Endothelial cell of umbilical vein (primary cell): ENCODE results near the gene MACF1. TPM values are rescaled to one million over a fixed set of nuclear protein-coding genes. Genes with fewer than 3 reads are reported as not detected.

Experiments used
- BruUV-seq: library from RNA; stranded (reverse); fragments of 400-500 nt; replicated peaks from 2 replicates; lab custom pipeline; 2021; lab: Mats Ljungman, UMichigan
- CTCF ChIA-PET: fragments of 300-600, 350-600 bp; sonication (Branson Sonifier 250); formaldehyde crosslinking; loops from one replicate; lab custom pipeline; 2021; ENCODE audit warnings: antibody characterized with exemption, inconsistent platforms; lab: Charles Lee
- POLR2A ChIA-PET: fragments of 300-600, 350-600 bp; sonication (Branson Sonifier 250); formaldehyde crosslinking; loops from one replicate; lab custom pipeline; 2021; ENCODE audit warnings: antibody characterized with exemption, inconsistent platforms; lab: Charles Lee
- DNase-seq: peaks from one replicate; pipeline ENCODE4 v3.0.0-alpha.2; 2011; ENCODE audit warnings: low read depth, low spot score
- FAIRE-seq: peaks from 2 replicates; lab custom pipeline; 2011; peaks lifted over from hg19 to GRCh38; lab: Jason Lieb, UNC
- H2AFZ ChIP-seq: 2 replicates; pipeline ENCODE4 v1.6.0; 2012; ENCODE audit warnings: low read depth, low read length, control low read depth, inconsistent platforms
- H3K27ac ChIP-seq: 2 replicates; pipeline ENCODE4 v1.5.1; 2011; ENCODE audit warnings: low read depth, mild to moderate bottlenecking, control low read depth, low read length, moderate library complexity; ENCODE audit not compliant: insufficient read depth
- H3K27me3 ChIP-seq, 2 experiments: 2 replicates each; pipeline versions ENCODE4 v1.6.0 to v1.6.1; 2011; ENCODE audit warnings: low read length in 2 of 2, mixed read lengths in 1 of 2; ENCODE audit not compliant: control insufficient read depth in 2 of 2, insufficient read depth in 2 of 2
- H3K36me3 ChIP-seq, 2 experiments: 2 replicates in 1 of 2; 3 replicates in 1 of 2; pipeline ENCODE4 v1.5.1; 2011; ENCODE audit warnings: low read length in 2 of 2, mild to moderate bottlenecking in 1 of 2, moderate library complexity in 1 of 2; ENCODE audit not compliant: control insufficient read depth in 2 of 2, insufficient read depth in 2 of 2; ENCODE audit errors: extremely low read depth in 1 of 2
- H3K4me1 ChIP-seq: 3 replicates; pipeline ENCODE4 v1.5.1; 2011; ENCODE audit warnings: mild to moderate bottlenecking, low read length; ENCODE audit not compliant: control insufficient read depth, insufficient read depth; ENCODE audit errors: extremely low read depth
- H3K4me2 ChIP-seq: 2 replicates; pipeline ENCODE4 v1.6.1; 2011; ENCODE audit warnings: low read length, control low read depth, mixed read lengths; ENCODE audit not compliant: insufficient read depth
- H3K4me3 ChIP-seq, 3 experiments: fragments of 200-600 bp in 1 of 3; sonication (generic), shearing (Covaris generic) in 1 of 3; replicated peaks in 1 of 3; 2 replicates each; pipeline ENCODE4 v1.5.1; 2011 to 2016; ENCODE audit warnings: control low read depth in 3 of 3, low read length in 3 of 3, mild to moderate bottlenecking in 2 of 3, inconsistent platforms in 1 of 3, low read depth in 1 of 3, moderate library complexity in 1 of 3; ENCODE audit not compliant: insufficient read depth in 1 of 3
- H3K79me2 ChIP-seq: 2 replicates; pipeline ENCODE4 v1.6.0; 2012; ENCODE audit warnings: low read length, inconsistent platforms; ENCODE audit not compliant: control insufficient read depth, insufficient read depth
- H3K9ac ChIP-seq: replicated peaks from 2 replicates; pipeline ENCODE3; 2011; ENCODE audit warnings: low read length, control low read depth; ENCODE audit not compliant: insufficient read depth; ENCODE audit errors: extremely low read depth
- H3K9me1 ChIP-seq: replicated peaks from 3 replicates; pipeline ENCODE4 v1.6.0; 2011; ENCODE audit warnings: mild to moderate bottlenecking, low read length; ENCODE audit not compliant: control insufficient read depth, insufficient read depth; ENCODE audit errors: extremely low read depth
- H3K9me3 ChIP-seq: replicated peaks from 2 replicates; pipeline ENCODE4 v1.5.1; 2012; ENCODE audit warnings: low read length, inconsistent platforms; ENCODE audit not compliant: control insufficient read depth, insufficient read depth
- H4K20me1 ChIP-seq: replicated peaks from 2 replicates; pipeline ENCODE3; 2011; ENCODE audit warnings: mild to moderate bottlenecking, low read length; ENCODE audit not compliant: control insufficient read depth, insufficient read depth; ENCODE audit errors: extremely low read depth
- CTCF ChIP-seq, 2 donors: IDR thresholded peaks; 1 replicate in 1 of 2; 2 replicates in 1 of 2; pipeline ENCODE4 v1.5.1; 2011; ENCODE audit warnings: low read length in 2 of 2, mild to moderate bottlenecking in 2 of 2, moderate library complexity in 2 of 2, control low read depth in 1 of 2, inconsistent platforms in 1 of 2, low read depth in 1 of 2; ENCODE audit not compliant: insufficient read depth in 1 of 2; ENCODE audit errors: extremely low read depth in 1 of 2
- EZH2 ChIP-seq: IDR thresholded peaks from 2 replicates; pipeline ENCODE4 v1.6.1; 2012; ENCODE audit warnings: borderline replicate concordance, low read depth, mild to moderate bottlenecking, moderate library complexity, low read length, inconsistent platforms; ENCODE audit not compliant: severe bottlenecking
- FOS ChIP-seq: IDR thresholded peaks from 2 replicates; pipeline ENCODE4 v1.6.1; 2011; ENCODE audit warnings: mild to moderate bottlenecking, low read length, moderate library complexity, borderline replicate concordance; ENCODE audit not compliant: insufficient read depth
- GATA2 ChIP-seq: IDR thresholded peaks from 2 replicates; pipeline ENCODE4 v1.7.0; 2011; ENCODE audit warnings: low read depth, mild to moderate bottlenecking, moderate library complexity, mixed read lengths, low read length; ENCODE audit not compliant: insufficient read length, insufficient read depth
- JUN ChIP-seq: IDR thresholded peaks from 2 replicates; pipeline ENCODE4 v1.6.1; 2011; ENCODE audit warnings: borderline replicate concordance, low read depth; ENCODE audit not compliant: insufficient read length, insufficient read depth
- MYC ChIP-seq: IDR thresholded peaks from one replicate; pipeline ENCODE4 v1.6.1; 2011; ENCODE audit warnings: mild to moderate bottlenecking, low read depth, low read length
- POLR2A ChIP-seq: IDR thresholded peaks from 2 replicates; pipeline ENCODE4 v1.6.1; 2012; ENCODE audit warnings: low read depth, mild to moderate bottlenecking, control low read depth, low read length
- POLR2AphosphoS5 ChIP-seq: IDR thresholded peaks from 2 replicates; pipeline ENCODE4 v1.6.1; 2012; ENCODE audit warnings: low read depth, mild to moderate bottlenecking, control low read depth, low read length, moderate library complexity; ENCODE audit not compliant: insufficient read depth
- dilution Hi-C: fragments of 300-500 bp; cut with MboI; formaldehyde crosslinking; loops from one replicate; pipeline ENCODE4 v1.15.0; 2019; ENCODE audit warnings: low sequenced_read_pairs; ENCODE audit not compliant: extremely low pct_ligation_motif_present
- intact Hi-C: fragments of 100-400 bp; cut with micrococcal nuclease; formaldehyde crosslinking; loops from one replicate; pipeline ENCODE4 v1.10.0; 2022
- polyA plus RNA-seq, 4 experiments: library from polyadenylated mRNA; depleted of rRNA in 3 of 4; stranded (reverse) in 3 of 4; unstranded in 1 of 4; fragments of >200 nt; gene quantifications; 2 replicates each; pipeline versions ENCODE4 v1.2.1 to v1.2.3, GENCODE V29; 2011 to 2012; ENCODE audit warnings: missing spikeins in 1 of 4
- total RNA-seq: library from RNA; stranded (reverse); gene quantifications from 2 replicates; pipeline ENCODE4 v1.2.3, GENCODE V29; 2021
- TF ChIP-seq, protein P1 (sequence below): IDR thresholded peaks from 2 replicates; pipeline ENCODE4 v1.6.1; 2011; ENCODE audit not compliant: insufficient read depth, insufficient read length

Gene MACF1
- total and polyA plus RNA-seq, 2 donors (not counting 3 experiments of a cell fraction or from before 2014, with no cell fraction given) = 122 to 587 TPM

DNA sequence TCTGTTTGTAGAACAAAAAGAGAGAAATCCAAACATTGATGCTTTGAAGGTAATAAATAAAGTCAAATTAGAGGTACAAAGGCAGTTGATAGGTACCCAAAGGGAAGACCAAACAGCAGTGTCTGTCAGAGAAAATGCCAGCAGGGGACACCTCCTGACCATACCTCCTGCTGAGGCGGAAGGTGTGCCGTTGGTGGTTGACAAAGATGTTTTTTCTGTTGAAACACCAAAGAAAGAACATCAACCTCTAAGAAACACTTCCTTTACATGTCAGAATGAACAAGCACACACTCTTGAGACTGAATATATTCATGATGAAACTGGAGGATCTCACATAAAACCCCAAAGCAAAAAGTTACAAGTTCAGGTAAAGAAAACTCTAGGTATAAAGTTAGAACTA lies 128.3 kb downstream of the MACF1 start:
- intact Hi-C loops = no loop called here
- Histone ChIP-seq H3K27me3 (no peaks in the 10 kb centered on the region), H4K20me1 (no peaks in the 10 kb centered on the region), H3K4me3 (no peak overlapping the region), H3K36me3 (peaks cover 17 to 50% of the 10 kb centered on the region in 2 experiments), H3K79me2 (no peaks in the 10 kb centered on the region), H3K9me3 (no peaks in the 10 kb centered on the region), H3K4me1 (no peaks in the 10 kb centered on the region), H3K9ac (no peak overlapping the region), H3K27ac (no peak overlapping the region), H2AFZ (no peak overlapping the region), H3K4me2 (no peak overlapping the region), H3K9me1 (no peaks in the 10 kb centered on the region)
- FAIRE-seq (no peak), DNase-seq (no peak)
- dilution Hi-C loops = no loop called here
- no TSS peak for BruUV-seq
- ChIA-PET POLR2A (no interaction called here), CTCF (interaction anchor here (1.4 kb wide), 1 partner anchor 206 kb away, joined by 4 read pairs; no protein-coding TSS in a partner anchor)
- TF ChIP-seq MYC = no peak
- no peak for TF ChIP-seq GATA2
- TF ChIP-seq, protein P1, sequence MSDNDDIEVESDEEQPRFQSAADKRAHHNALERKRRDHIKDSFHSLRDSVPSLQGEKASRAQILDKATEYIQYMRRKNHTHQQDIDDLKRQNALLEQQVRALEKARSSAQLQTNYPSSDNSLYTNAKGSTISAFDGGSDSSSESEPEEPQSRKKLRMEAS = no peak
- no peak for TF ChIP-seq EZH2
- TF ChIP-seq POLR2A = no peak
- no peak for TF ChIP-seq POLR2AphosphoS5
- no peak for TF ChIP-seq FOS
- no peak for TF ChIP-seq CTCF (IDR thresholded peaks at IDR 0.05; ENCODE audit: extremely low read depth in 1 of 2, insufficient read depth in 1 of 2, low read depth in 1 of 2, low read length in 2 of 2)
- no peak for TF ChIP-seq JUN
